NCI-H526 treated with DMSO at 0.1 percent for 48 hours (cell line): ENCODE data around the gene CDH2.
"Not testable (repeated sequence)": the region's sequence is repeated elsewhere in the genome, so short reads cannot be mapped to it uniquely, and the experiment has no call there.

Experiments used
- DNase-seq: peaks from one replicate; lab custom pipeline; 2025; lab: John Stamatoyannopoulos, UW

CDH2 gene

DNA sequence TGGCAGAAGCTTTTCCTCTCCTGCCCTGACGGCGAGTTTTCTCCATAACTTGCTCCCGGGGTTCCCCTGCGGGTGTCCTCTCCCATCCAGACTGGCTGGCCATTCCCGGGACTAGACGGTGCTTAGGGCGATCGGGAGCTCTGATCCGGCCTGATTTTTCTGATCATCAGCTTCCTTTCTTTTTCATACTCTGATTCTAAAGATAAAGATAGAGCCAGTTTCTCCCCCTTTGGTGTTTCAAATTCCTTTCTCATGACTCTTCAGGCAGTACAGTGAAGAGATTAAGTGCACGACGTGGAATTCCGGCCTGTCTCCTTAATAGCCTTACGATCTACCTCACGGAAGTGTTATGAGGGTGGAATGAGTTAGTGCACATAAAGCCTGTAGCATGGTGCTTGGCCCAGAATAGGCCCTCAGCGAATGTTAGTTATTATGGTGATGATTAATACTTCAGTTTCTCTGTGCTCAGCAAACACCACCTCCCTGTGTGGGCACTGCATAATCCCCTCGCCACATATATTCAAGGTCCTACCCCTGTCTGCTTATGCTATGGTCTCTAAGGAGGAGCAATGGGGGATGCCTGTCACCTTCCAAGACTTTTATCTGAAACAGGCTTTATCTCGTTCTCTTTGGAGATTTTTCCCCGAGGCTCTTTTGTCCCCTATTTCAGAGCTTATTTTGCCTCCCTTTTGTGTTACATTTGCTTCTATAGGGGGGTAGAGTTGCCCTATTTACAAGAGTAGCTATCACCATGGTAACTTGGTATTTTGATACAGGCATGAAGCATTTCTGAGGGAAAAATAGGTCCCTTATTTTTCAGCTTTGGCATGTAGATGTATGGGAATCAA lies 254.8 kb downstream of the CDH2 start:
- no peak for DNase-seq

DNA sequence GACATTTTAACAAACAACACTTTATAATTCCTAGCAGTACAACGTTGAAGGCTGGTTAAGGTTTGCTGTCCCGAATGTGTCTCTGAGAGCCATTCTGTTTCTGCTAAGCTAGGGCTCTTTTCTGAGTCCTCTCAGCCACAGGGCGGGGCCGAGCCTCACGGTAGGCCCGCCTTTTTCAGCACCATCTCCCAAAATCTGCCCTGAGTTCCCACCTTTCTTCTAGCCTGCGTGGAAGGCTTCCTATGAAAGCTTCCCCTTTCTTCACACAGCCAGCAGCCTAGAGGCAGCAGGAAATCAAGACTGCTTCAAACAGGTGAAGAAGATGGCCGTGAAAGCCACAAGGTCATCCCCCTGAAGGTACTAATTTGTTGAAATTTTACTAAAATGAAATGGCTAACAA lies 255.5 kb downstream of the CDH2 start:
- DNase-seq: no peak

DNA sequence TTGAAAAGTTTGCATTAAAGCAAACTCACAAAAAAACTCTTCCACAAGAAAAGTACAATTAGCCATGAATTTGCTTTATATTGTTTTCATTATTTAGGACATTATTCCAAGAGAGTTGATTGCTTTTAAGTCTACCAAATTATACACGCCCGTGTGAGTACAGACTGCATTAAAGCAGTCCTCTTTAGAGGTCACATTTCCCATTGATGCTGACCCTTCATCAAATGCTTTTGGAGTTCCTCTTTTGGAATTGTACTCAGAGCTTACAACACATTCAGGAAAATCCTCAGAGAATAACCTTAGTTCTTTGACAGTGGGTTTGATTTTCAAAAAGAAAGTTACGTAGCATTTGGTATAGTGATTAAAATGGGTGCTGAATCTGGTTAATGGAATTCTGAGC lies 256.1 kb downstream of the CDH2 start:
- DNase-seq: no peak

DNA sequence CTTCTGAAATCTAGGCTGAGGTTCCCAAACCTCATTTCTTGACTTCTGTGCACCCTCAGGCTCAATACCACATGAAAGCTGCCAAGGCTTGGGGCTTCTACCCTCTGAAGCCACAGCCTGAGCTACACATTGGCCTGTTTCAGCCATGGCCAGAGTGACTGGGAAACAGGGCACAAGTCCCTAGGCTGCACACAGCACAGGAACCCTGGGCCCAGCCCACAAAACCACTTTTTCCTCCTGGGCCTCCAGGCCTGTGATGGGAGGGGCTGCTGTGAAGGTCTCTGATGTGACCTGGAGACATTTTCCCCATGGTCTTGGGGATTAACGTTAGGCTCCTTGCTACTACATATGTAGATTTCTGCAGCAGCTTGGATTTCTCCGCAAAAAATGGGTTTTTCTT lies 270.7 kb downstream of the CDH2 start:
- not testable (repeated sequence) for DNase-seq

DNA sequence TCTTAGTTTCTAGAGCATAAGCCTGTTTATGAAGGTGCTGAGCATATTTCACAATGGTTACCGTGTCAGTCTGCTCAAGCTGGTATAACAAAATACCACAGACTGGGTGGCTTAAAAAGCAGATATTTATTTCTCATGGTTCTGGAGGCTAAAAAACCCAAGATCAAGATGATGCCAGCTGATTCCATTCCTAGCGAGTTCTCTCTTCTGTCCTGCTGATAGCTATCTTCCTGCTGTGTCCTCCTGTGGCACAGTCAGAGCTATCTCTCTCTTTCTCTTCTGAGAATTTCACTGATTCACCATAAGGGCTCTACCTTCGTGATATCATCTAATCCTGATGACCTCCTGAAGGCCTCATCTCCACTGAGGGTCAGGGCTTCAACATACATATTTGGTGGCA lies 273.0 kb downstream of the CDH2 start:
- DNase-seq: no peak

DNA sequence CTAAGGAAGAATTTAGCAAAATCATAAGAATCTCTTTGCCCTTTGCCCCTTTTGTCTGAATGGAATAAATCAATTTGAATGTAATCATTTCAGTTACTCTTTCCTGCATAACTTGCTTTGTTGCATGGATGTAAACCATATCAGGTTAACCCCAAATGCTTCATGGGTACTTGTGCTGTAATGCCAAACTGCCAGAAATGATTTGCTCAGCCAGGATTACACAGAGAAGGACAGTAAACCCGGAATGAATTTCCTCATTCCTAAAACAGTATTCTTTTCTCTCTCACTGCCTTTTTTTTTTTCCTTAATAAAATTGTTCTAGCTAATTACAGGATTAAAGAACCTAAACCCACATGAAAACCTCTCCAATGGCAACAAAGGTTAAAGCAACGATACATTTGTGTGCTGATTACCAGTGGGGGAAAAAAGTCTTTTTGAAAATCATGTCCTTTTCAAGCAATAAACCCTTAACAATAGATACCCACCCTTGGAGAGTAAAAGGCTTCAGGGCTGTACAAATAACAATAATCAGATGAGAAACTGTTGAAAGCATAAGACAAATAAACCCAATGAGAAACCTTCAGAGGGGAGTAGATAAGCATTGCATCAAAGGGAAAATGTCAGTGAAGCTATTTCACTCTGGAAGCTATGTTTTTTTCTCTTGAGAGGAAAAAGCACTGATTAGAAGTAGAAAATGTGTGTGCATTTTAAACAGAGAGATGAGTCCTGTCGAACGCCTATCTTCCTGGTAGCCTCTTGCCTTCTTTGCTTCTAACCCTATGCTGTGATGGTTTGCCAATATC lies 275.3 kb downstream of the CDH2 start:
- DNase-seq: no peak
